ENCODE results near the gene S100A6.

S100A6 gene

GRCh38 chr1:153488731-153489130 is 47.1 kb downstream of the S100A6 start:
- Histone ChIP-seq H3K36me3 (ENCODE audit: control insufficient read depth, low read length) (no peaks in the 10 kb centered on the region), H3K9me3 (ENCODE audit: control insufficient read depth, insufficient read depth, low read length) (no peaks in the 10 kb centered on the region), H3K4me2 (ENCODE audit: low read length) (no peak overlapping the region), H3K4me3 (ENCODE audit: low read length) (no peak overlapping the region), H3K79me2 (ENCODE audit: control insufficient read depth, low read length) (no peaks in the 10 kb centered on the region), H3K27me3 (ENCODE audit: control insufficient read depth, low read length) (peaks cover 20% of the 10 kb centered on the region), H4K20me1 (ENCODE audit: control insufficient read depth, insufficient read depth, low read depth, low read length) (no peaks in the 10 kb centered on the region), H3F3A (ENCODE audit: control insufficient read depth, insufficient read depth) (no peaks in the 10 kb centered on the region), H3K27ac (ENCODE audit: low read depth, low read length) (no peak overlapping the region), H3K4me1 (ENCODE audit: control insufficient read depth, low read length) (no peaks in the 10 kb centered on the region), H3K9me2 (replicated peaks; ENCODE audit: control insufficient read depth, low read length) (no peaks in the 10 kb centered on the region)
- TF ChIP-seq CTCF (IDR thresholded peaks at IDR 0.05; ENCODE audit: low read depth, low read length, poor library complexity, severe bottlenecking) (no peak), EZH2phosphoT487 (IDR thresholded peaks at IDR 0.05; ENCODE audit: borderline replicate concordance, low read length) (no peak)

- Histone ChIP-seq H3K4me2 (ENCODE audit: low read length) (no peak overlapping the region), H3K27me3 (ENCODE audit: control insufficient read depth, low read length) (peaks cover 21% of the 10 kb centered on the region), H3F3A (ENCODE audit: control insufficient read depth, insufficient read depth) (no peaks in the 10 kb centered on the region), H4K20me1 (ENCODE audit: control insufficient read depth, insufficient read depth, low read depth, low read length) (no peaks in the 10 kb centered on the region), H3K36me3 (ENCODE audit: control insufficient read depth, low read length) (no peaks in the 10 kb centered on the region), H3K9me3 (ENCODE audit: control insufficient read depth, insufficient read depth, low read length) (no peaks in the 10 kb centered on the region), H3K9me2 (replicated peaks; ENCODE audit: control insufficient read depth, low read length) (no peaks in the 10 kb centered on the region), H3K4me3 (ENCODE audit: low read length) (no peak overlapping the region), H3K27ac (ENCODE audit: low read depth, low read length) (no peak overlapping the region), H3K79me2 (ENCODE audit: control insufficient read depth, low read length) (no peaks in the 10 kb centered on the region), H3K4me1 (ENCODE audit: control insufficient read depth, low read length) (no peaks in the 10 kb centered on the region)
- no peak for TF ChIP-seq EZH2phosphoT487 (IDR thresholded peaks at IDR 0.05; ENCODE audit: borderline replicate concordance, low read length)
- TF ChIP-seq CTCF (IDR thresholded peaks at IDR 0.05; ENCODE audit: low read depth, low read length, poor library complexity, severe bottlenecking) = no peak
Observed at GRCh38 chr1:153487707-153488106, 48.1 kb downstream of the S100A6 start.

GRCh38 chr1:153485863-153486262 is 49.9 kb downstream of the S100A6 start:
- no peaks in the 10 kb centered on the region for H3K9me2 ChIP-seq (replicated peaks; ENCODE audit: control insufficient read depth, low read length)
- H4K20me1 ChIP-seq (ENCODE audit: control insufficient read depth, insufficient read depth, low read depth, low read length) = no peaks in the 10 kb centered on the region
- no peaks in the 10 kb centered on the region for H3F3A ChIP-seq (ENCODE audit: control insufficient read depth, insufficient read depth)
- H3K27ac ChIP-seq (ENCODE audit: low read depth, low read length) = no peak overlapping the region
- no peaks in the 10 kb centered on the region for H3K36me3 ChIP-seq (ENCODE audit: control insufficient read depth, low read length)
- H3K27me3 ChIP-seq (ENCODE audit: control insufficient read depth, low read length) = peaks cover 30% of the 10 kb centered on the region
- H3K4me1 ChIP-seq (ENCODE audit: control insufficient read depth, low read length) = no peaks in the 10 kb centered on the region
- H3K79me2 ChIP-seq (ENCODE audit: control insufficient read depth, low read length) = no peaks in the 10 kb centered on the region
- no peak overlapping the region for H3K4me2 ChIP-seq (ENCODE audit: low read length)
- TF ChIP-seq CTCF (IDR thresholded peaks at IDR 0.05; ENCODE audit: low read depth, low read length, poor library complexity, severe bottlenecking) (no peak), EZH2phosphoT487 (IDR thresholded peaks at IDR 0.05; ENCODE audit: borderline replicate concordance, low read length) (no peak)
- H3K9me3 ChIP-seq (ENCODE audit: control insufficient read depth, insufficient read depth, low read length) = no peaks in the 10 kb centered on the region
- no peak overlapping the region for H3K4me3 ChIP-seq (ENCODE audit: low read length)

All from DOHH2 (cell line).